ENCODE measurements around the gene CFAP20DC. TPM values are rescaled to one million over a fixed set of nuclear protein-coding genes. Genes with fewer than 3 reads are reported as not detected.
"Not testable (repeated sequence)": the region's sequence is repeated elsewhere in the genome, so short reads cannot be mapped to it uniquely, and the experiment has no call there.

The CFAP20DC gene
- total RNA-seq, 1 donor from 2014 or later = not detected

DNA sequence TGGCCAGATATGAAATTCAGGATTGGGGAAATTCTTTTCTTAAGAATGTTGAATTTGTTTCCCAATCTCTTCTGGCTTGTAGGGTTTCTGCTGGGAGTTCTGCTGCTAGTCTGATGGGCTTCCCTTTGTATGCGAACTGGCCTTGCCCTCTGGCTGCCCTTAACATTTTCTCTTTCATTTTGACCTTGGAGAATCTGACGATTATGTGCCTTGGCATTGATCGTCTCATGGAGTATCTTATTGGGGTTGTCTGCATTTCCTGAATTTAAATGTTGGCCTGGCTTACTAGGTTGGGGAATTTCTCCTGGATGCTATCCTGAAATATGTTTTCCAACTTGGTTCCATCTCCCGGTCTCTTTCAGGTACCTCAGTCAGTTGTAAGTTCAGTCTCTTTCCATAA, 152.2 kb downstream of the CFAP20DC start:
- no peak for TF ChIP-seq CTCF (IDR thresholded peaks at IDR 0.05; ENCODE audit: borderline replicate concordance)
- H3K27me3 ChIP-seq (ENCODE audit: low read depth) = peaks cover 9% of the 10 kb centered on the region
- peaks cover 23% of the 10 kb centered on the region for H3K4me1 ChIP-seq
- no peak overlapping the region for H3K27ac ChIP-seq (replicated peaks)
- H3K9me3 ChIP-seq (replicated peaks) = peaks cover 9% of the 10 kb centered on the region
- no peaks in the 10 kb centered on the region for H3K36me3 ChIP-seq
- no peak for DNase-seq
- no peak overlapping the region for H3K4me3 ChIP-seq
- intact Hi-C loops (cut with micrococcal nuclease) = no loop called here

GRCh38 chr3:58895678-58896077, 154.1 kb downstream of the CFAP20DC start:
- intact Hi-C loops (cut with micrococcal nuclease) = not testable (repeated sequence)

GRCh38 chr3:58892526-58892925, 157.3 kb downstream of the CFAP20DC start:
- H3K36me3 ChIP-seq; H3K27me3 ChIP-seq (ENCODE audit: low read depth); intact Hi-C loops (cut with micrococcal nuclease); DNase-seq; H3K4me3 ChIP-seq; H3K27ac ChIP-seq (replicated peaks); H3K4me1 ChIP-seq: not testable (repeated sequence)
- H3K9me3 ChIP-seq (replicated peaks) = peaks cover 14% of the 10 kb centered on the region

More at GRCh38 chr3:58895678-58896077, 154.1 kb downstream of the CFAP20DC start:
- H3K4me3 ChIP-seq; H3K27me3 ChIP-seq (ENCODE audit: low read depth); H3K36me3 ChIP-seq; H3K27ac ChIP-seq (replicated peaks); DNase-seq: not testable (repeated sequence)
- Histone ChIP-seq H3K4me1 (peaks cover 21% of the 10 kb centered on the region), H3K9me3 (replicated peaks) (peaks cover 14% of the 10 kb centered on the region)

- H3K27ac ChIP-seq (replicated peaks) = no peak overlapping the region
- H3K36me3 ChIP-seq = no peaks in the 10 kb centered on the region
- peaks cover 5% of the 10 kb centered on the region for H3K9me3 ChIP-seq (replicated peaks)
- no peaks in the 10 kb centered on the region for H3K27me3 ChIP-seq (ENCODE audit: low read depth)
- no peak overlapping the region for H3K4me3 ChIP-seq
- TF ChIP-seq CTCF (IDR thresholded peaks at IDR 0.05; ENCODE audit: borderline replicate concordance) = no peak
- intact Hi-C loops (cut with micrococcal nuclease) = no loop called here
- H3K4me1 ChIP-seq = no peaks in the 10 kb centered on the region
- DNase-seq = no peak
These were observed 161.7 kb downstream of the CFAP20DC start for GRCh38 chr3:58888087-58888486.

DNA sequence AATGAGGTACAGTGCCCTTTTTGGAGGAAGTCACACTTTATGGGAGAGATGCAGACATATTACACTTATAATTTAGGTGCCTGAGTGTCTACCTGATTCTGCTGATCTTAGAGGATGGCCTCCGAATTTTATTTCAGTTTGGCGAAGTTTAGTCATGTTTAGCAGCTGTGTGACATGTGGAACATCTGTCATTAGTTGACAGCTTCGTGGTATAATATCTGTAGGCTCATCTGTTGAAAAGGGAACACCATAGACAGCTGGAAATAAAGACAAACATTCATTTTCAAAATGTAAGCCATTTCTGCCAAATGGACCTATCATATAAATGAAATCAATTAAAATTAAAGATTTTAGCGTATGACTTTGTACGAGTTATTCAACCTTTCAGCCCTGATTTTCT, 165.4 kb downstream of the CFAP20DC start:
- no peak for TF ChIP-seq CTCF (IDR thresholded peaks at IDR 0.05; ENCODE audit: borderline replicate concordance)
- H3K4me3 ChIP-seq = no peak overlapping the region
- no peaks in the 10 kb centered on the region for H3K4me1 ChIP-seq
- no peaks in the 10 kb centered on the region for H3K27me3 ChIP-seq (ENCODE audit: low read depth)
- no peaks in the 10 kb centered on the region for H3K9me3 ChIP-seq (replicated peaks)
- H3K36me3 ChIP-seq = no peaks in the 10 kb centered on the region
- H3K27ac ChIP-seq (replicated peaks) = no peak overlapping the region
- intact Hi-C loops (cut with micrococcal nuclease) = no loop called here
- DNase-seq = no peak

DNA sequence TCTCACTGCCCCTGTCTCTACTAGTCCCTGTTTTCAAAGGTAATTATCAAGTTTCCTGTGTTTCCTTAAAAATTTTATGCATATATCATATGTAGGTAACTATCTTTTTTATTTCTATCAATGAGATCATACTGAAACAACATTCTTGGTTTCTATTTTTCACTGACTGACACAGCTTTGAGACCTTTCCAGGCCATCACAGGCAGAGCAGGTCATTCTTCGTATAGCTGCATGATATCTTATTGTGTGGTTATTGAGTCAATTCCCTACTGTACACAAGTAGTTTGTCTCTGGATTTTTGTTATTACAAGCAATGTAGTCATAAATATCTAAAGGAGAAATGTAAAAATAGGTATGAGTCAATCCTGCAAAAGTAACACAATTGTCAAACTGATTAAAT, 169.6 kb downstream of the CFAP20DC start:
- no peaks in the 10 kb centered on the region for H3K36me3 ChIP-seq
- H3K4me1 ChIP-seq = no peaks in the 10 kb centered on the region
- peaks cover 2% of the 10 kb centered on the region for H3K27me3 ChIP-seq (ENCODE audit: low read depth)
- no peak overlapping the region for H3K4me3 ChIP-seq
- intact Hi-C loops (cut with micrococcal nuclease) = no loop called here
- TF ChIP-seq CTCF (IDR thresholded peaks at IDR 0.05; ENCODE audit: borderline replicate concordance) = no peak
- H3K27ac ChIP-seq (replicated peaks) = no peak overlapping the region
- H3K9me3 ChIP-seq (replicated peaks) = no peaks in the 10 kb centered on the region
- DNase-seq = no peak

DNA sequence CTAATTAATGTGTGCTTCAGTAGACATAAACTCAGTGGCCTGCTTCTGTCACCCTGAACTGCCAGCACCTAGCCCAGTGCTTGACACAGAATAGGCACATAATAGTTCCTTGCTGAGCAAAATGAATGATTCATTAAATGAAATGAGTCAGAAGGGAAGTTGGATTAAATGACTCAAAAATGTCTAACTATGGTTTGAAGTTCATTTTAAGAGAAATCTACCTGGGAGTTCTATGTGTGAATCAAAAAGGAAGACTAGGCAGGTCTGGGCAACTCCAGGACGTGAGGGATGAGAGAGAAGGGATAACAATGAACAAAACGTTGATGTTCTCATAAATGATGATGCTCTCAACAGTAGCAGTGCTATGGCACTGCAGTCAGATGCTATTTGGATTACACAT, 175.0 kb downstream of the CFAP20DC start:
- H3K27ac ChIP-seq (replicated peaks) = no peak overlapping the region
- peaks cover 21% of the 10 kb centered on the region for H3K27me3 ChIP-seq (ENCODE audit: low read depth)
- H3K4me1 ChIP-seq = no peaks in the 10 kb centered on the region
- no peaks in the 10 kb centered on the region for H3K36me3 ChIP-seq
- H3K4me3 ChIP-seq = no peak overlapping the region
- intact Hi-C loops (cut with micrococcal nuclease) = no loop called here
- DNase-seq = no peak
- H3K9me3 ChIP-seq (replicated peaks) = no peaks in the 10 kb centered on the region
- no peak for TF ChIP-seq CTCF (IDR thresholded peaks at IDR 0.05; ENCODE audit: borderline replicate concordance)
